Measurements from ENCODE around the gene ATP2A3.

GRCh38 chr17:3891626-3892094 lies 72.6 kb downstream of the ATP2A3 start:
- TF ChIP-seq, protein P1, sequence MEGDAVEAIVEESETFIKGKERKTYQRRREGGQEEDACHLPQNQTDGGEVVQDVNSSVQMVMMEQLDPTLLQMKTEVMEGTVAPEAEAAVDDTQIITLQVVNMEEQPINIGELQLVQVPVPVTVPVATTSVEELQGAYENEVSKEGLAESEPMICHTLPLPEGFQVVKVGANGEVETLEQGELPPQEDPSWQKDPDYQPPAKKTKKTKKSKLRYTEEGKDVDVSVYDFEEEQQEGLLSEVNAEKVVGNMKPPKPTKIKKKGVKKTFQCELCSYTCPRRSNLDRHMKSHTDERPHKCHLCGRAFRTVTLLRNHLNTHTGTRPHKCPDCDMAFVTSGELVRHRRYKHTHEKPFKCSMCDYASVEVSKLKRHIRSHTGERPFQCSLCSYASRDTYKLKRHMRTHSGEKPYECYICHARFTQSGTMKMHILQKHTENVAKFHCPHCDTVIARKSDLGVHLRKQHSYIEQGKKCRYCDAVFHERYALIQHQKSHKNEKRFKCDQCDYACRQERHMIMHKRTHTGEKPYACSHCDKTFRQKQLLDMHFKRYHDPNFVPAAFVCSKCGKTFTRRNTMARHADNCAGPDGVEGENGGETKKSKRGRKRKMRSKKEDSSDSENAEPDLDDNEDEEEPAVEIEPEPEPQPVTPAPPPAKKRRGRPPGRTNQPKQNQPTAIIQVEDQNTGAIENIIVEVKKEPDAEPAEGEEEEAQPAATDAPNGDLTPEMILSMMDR (IDR thresholded peaks at IDR 0.05) = no peak
- TF ChIP-seq POLR2A (IDR thresholded peaks at IDR 0.05) = no peak
